ENCODE measurements around the gene RALGPS2.

RALGPS2 gene

GRCh38 chr1:178751046-178751445, 26.0 kb downstream of the RALGPS2 start:
- TF ChIP-seq, protein P1, sequence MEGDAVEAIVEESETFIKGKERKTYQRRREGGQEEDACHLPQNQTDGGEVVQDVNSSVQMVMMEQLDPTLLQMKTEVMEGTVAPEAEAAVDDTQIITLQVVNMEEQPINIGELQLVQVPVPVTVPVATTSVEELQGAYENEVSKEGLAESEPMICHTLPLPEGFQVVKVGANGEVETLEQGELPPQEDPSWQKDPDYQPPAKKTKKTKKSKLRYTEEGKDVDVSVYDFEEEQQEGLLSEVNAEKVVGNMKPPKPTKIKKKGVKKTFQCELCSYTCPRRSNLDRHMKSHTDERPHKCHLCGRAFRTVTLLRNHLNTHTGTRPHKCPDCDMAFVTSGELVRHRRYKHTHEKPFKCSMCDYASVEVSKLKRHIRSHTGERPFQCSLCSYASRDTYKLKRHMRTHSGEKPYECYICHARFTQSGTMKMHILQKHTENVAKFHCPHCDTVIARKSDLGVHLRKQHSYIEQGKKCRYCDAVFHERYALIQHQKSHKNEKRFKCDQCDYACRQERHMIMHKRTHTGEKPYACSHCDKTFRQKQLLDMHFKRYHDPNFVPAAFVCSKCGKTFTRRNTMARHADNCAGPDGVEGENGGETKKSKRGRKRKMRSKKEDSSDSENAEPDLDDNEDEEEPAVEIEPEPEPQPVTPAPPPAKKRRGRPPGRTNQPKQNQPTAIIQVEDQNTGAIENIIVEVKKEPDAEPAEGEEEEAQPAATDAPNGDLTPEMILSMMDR (IDR thresholded peaks at IDR 0.05): no peak

- TF ChIP-seq, protein P1 (IDR thresholded peaks at IDR 0.05): no peak
Observed at GRCh38 chr1:178752891-178753290, 27.8 kb downstream of the RALGPS2 start.

GRCh38 chr1:178768423-178768822, 43.4 kb downstream of the RALGPS2 start:
- TF ChIP-seq, protein P1 (IDR thresholded peaks at IDR 0.05): peak; percentile 93

GRCh38 chr1:178772952-178773351, 47.9 kb downstream of the RALGPS2 start:
- TF ChIP-seq, protein P1 (IDR thresholded peaks at IDR 0.05): no peak

DNA sequence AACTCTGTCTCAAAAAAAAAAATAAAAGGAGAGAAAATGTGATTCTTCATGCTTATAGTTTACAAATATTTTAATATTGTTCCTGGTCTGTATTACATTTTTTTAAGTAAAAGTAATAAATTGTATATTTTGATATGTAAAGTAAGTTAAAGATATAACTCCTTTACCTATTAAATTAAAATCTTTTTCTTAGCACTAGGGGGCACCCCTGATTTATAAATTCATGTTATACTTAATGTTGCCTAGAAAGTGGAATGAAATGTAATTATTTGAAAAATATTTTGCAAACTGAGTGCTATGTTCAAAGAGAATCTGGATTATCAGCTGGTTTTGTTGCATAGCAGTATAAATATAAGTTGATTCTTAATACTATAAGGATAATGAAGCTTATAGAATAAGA, 49.2 kb downstream of the RALGPS2 start:
- TF ChIP-seq, protein P1 (IDR thresholded peaks at IDR 0.05): peak; percentile 60

- TF ChIP-seq, protein P1 (IDR thresholded peaks at IDR 0.05): no peak
Observed at GRCh38 chr1:178776553-178776952, 51.5 kb downstream of the RALGPS2 start.

DNA sequence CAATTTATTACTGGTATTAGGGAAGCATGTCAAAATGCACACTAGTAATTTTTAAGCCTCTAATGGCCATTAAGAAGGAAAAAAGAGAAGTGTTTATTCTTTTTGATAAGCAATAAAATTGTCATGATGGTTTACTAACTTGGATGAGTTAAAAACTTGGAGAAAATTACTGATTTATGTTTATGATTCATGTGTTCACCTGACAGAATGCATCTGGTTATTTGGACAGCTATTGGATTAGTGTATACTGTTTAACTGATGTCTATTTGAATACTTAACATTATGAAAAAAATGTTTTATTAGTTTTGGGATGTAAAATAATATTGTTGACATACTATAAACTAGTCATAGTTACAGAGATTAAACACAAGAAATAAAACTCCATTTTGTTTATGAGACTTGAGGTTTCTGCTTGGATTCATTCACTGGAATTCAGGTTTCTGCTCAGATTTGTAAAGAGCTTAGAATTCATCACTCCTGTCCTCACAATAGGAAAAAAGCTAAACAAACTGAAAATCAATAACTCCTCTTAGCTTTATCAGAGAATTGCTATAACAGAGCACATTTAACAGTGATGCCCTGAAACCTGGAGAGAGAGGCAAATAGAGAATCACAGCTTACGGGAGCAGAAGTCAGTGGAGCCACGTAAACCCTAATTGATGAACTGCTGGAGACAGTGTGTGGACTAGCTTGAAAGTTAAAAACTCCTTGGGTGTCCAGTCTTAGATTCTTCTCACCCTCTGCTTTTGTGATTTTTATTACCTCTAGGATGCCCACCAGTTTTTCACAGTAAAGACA, 56.7 kb downstream of the RALGPS2 start:
- TF ChIP-seq, protein P1 (IDR thresholded peaks at IDR 0.05): no peak

All from LNCAP (cell line).